Panc1 (cell line): ENCODE measurements around the gene PBRM1. TPM values are rescaled to one million over a fixed set of nuclear protein-coding genes. Genes with fewer than 3 reads are reported as not detected.

Experiments
- ATAC-seq: fragments of 200-7000 bp; cut with Tn5 transposase; 2 replicates; pipeline ENCODE4 v1.9.1; 2020; ENCODE audit warnings: mild to moderate bottlenecking, moderate library complexity
- BruUV-seq: library from RNA; stranded (reverse); fragments of 400-500 nt; replicated peaks from 2 replicates; lab custom pipeline; 2021; lab: Mats Ljungman, UMichigan
- CTCF ChIA-PET: fragments of 300-600 bp; sonication (Branson Sonifier 250); formaldehyde crosslinking; loops from one replicate; lab custom pipeline; 2022; ENCODE audit warnings: antibody characterized with exemption; lab: Charles Lee
- POLR2A ChIA-PET: fragments of 300-600 bp; sonication (Branson Sonifier 250); formaldehyde crosslinking; loops from one replicate; lab custom pipeline; 2022; ENCODE audit warnings: antibody characterized with exemption; lab: Charles Lee
- DNase-seq: peaks from one replicate; pipeline ENCODE4 v3.0.0-alpha.2; 2010; ENCODE audit warnings: low read depth, low spot score
- H3K27ac ChIP-seq: 2 replicates; pipeline ENCODE4 v1.5.1; 2011; ENCODE audit warnings: mild to moderate bottlenecking, low read length, inconsistent platforms
- H3K27me3 ChIP-seq: fragments of 200-500 bp; sonication (Bioruptor generic); 2 replicates; pipeline ENCODE4 v1.6.0; 2014; ENCODE audit warnings: low read length, inconsistent platforms; ENCODE audit not compliant: control insufficient read depth, insufficient read depth
- H3K36me3 ChIP-seq: fragments of 200-500 bp; sonication (Bioruptor generic); 2 replicates; pipeline ENCODE4 v1.5.1; 2014; ENCODE audit warnings: inconsistent platforms, mild to moderate bottlenecking, low read length, moderate library complexity; ENCODE audit not compliant: control insufficient read depth, insufficient read depth
- H3K4me1 ChIP-seq: 2 replicates; pipeline ENCODE4 v1.5.1; 2011; ENCODE audit warnings: inconsistent platforms, mild to moderate bottlenecking, low read length, moderate library complexity; ENCODE audit not compliant: control insufficient read depth, insufficient read depth
- H3K4me3 ChIP-seq, 2 experiments: 2 replicates each; pipeline ENCODE4 v1.5.1; 2011 to 2012; ENCODE audit warnings: low read depth in 2 of 2, low read length in 2 of 2, mild to moderate bottlenecking in 2 of 2, inconsistent platforms in 1 of 2, moderate library complexity in 1 of 2
- H3K9me3 ChIP-seq: fragments of 200-500 bp; sonication (Bioruptor generic); 2 replicates; pipeline ENCODE4 v1.5.1; 2014; ENCODE audit warnings: low read depth, mild to moderate bottlenecking, inconsistent platforms, low read length, moderate library complexity; ENCODE audit not compliant: control insufficient read depth, insufficient read depth
- POLR2AphosphoS5 ChIP-seq: IDR thresholded peaks from 2 replicates; pipeline ENCODE4 v1.6.1; 2012; ENCODE audit warnings: mild to moderate bottlenecking, low read depth, low read length, moderate library complexity
- SIN3A ChIP-seq: IDR thresholded peaks from 2 replicates; pipeline ENCODE4 v1.6.1; 2012; ENCODE audit warnings: low read depth, mild to moderate bottlenecking, low read length, moderate library complexity, borderline replicate concordance; ENCODE audit not compliant: insufficient read depth
- TCF7L2 ChIP-seq: IDR thresholded peaks from 2 replicates; pipeline ENCODE4 v1.6.1; 2011; ENCODE audit warnings: mild to moderate bottlenecking, low read depth, low read length, inconsistent platforms
- in situ Hi-C: cut with HindIII; loops from 2 replicates; pipeline ENCODE4 v1.10.0; 2016; ENCODE audit warnings: low sequenced_read_pairs, low pct_unique_long_range_greater_than_20kb
- intact Hi-C: fragments of 100-400 bp; cut with micrococcal nuclease; formaldehyde crosslinking; loops from one replicate; pipeline ENCODE4 v1.10.0; 2022; ENCODE audit not compliant: unreplicated experiment
- total RNA-seq: library from RNA; stranded (reverse); gene quantifications from one replicate; pipeline ENCODE4 v1.2.1, GENCODE V29; 2021; ENCODE audit not compliant: unreplicated experiment
- TF ChIP-seq, protein P1 (sequence below): fragments of 450-650 bp; IDR thresholded peaks from 2 replicates; pipeline ENCODE4 v1.5.1; 2017; ENCODE audit warnings: mild to moderate bottlenecking
- TF ChIP-seq, protein P2 (sequence below), 2 experiments: IDR thresholded peaks; 2 replicates each; pipeline ENCODE4 v1.6.1; 2011 to 2012; ENCODE audit warnings: low read depth in 2 of 2, control low read depth in 1 of 2, low read length in 1 of 2, mild to moderate bottlenecking in 1 of 2, moderate library complexity in 1 of 2; ENCODE audit not compliant: insufficient read depth in 1 of 2

PBRM1 gene
- total RNA-seq, 1 experiment from 2014 or later, result 43.5 TPM

DNA sequence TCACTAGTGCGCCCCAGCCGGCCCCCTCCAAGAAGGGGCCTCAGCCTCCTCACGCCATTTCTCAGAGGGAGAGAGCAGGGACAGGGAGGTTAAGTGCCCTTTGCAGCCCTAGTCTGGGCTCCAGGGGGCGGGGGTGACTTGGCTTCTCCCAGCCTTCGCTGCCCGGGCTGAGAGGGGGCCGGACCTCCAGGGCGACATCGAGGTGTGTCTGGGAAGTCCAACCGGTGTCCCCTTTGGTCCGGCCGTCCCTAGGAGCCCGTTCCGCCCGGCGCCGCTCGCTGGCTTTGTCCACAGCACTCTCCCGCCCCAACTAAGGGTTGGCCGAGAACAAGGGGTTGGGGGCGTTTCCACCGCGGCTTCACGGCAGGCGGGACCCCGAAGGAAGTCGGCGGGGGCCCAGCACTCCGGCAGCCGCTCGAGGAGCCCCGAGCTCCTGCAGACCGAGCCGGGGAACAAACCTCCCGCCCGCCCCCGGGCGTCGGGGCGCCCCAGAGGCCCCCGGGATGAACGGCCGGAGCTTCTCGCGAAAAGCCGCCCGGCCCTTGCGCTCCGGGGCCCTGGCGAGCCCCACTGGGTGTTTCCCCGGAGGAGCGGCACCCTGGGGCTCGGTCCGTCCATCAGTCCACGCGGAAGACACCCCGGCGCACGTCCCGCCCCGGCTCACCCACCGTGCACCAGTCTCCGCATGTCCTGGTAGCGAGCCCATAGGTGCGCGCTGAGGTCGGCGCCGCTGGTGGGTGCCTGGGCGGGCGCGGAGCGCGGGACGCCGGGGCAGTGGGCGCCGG is 152.7 kb downstream of the PBRM1 start:
- ChIA-PET POLR2A (no interaction called here), CTCF (interaction anchor here (0.6 kb wide), 1 partner anchor 63 kb away, joined by 3 read pairs; no protein-coding TSS in a partner anchor)
- BruUV-seq, result no TSS peak
- peaks cover 21% of the 10 kb centered on the region for H3K4me1 ChIP-seq
- no peaks in the 10 kb centered on the region; the same call in 1 of the 2 replicates for H3K36me3 ChIP-seq
- H3K9me3 ChIP-seq, result no peaks in the 10 kb centered on the region
- H3K27ac ChIP-seq, result peak overlapping the region; percentile 61; the same call in 1 of the 2 replicates
- intact Hi-C loops, result no loop called here
- peak overlapping the region; percentile 55 to 63 for H3K4me3 ChIP-seq
- no peak for TF ChIP-seq POLR2AphosphoS5
- TF ChIP-seq, protein P1, sequence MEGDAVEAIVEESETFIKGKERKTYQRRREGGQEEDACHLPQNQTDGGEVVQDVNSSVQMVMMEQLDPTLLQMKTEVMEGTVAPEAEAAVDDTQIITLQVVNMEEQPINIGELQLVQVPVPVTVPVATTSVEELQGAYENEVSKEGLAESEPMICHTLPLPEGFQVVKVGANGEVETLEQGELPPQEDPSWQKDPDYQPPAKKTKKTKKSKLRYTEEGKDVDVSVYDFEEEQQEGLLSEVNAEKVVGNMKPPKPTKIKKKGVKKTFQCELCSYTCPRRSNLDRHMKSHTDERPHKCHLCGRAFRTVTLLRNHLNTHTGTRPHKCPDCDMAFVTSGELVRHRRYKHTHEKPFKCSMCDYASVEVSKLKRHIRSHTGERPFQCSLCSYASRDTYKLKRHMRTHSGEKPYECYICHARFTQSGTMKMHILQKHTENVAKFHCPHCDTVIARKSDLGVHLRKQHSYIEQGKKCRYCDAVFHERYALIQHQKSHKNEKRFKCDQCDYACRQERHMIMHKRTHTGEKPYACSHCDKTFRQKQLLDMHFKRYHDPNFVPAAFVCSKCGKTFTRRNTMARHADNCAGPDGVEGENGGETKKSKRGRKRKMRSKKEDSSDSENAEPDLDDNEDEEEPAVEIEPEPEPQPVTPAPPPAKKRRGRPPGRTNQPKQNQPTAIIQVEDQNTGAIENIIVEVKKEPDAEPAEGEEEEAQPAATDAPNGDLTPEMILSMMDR, result no peak
- TF ChIP-seq, protein P2, sequence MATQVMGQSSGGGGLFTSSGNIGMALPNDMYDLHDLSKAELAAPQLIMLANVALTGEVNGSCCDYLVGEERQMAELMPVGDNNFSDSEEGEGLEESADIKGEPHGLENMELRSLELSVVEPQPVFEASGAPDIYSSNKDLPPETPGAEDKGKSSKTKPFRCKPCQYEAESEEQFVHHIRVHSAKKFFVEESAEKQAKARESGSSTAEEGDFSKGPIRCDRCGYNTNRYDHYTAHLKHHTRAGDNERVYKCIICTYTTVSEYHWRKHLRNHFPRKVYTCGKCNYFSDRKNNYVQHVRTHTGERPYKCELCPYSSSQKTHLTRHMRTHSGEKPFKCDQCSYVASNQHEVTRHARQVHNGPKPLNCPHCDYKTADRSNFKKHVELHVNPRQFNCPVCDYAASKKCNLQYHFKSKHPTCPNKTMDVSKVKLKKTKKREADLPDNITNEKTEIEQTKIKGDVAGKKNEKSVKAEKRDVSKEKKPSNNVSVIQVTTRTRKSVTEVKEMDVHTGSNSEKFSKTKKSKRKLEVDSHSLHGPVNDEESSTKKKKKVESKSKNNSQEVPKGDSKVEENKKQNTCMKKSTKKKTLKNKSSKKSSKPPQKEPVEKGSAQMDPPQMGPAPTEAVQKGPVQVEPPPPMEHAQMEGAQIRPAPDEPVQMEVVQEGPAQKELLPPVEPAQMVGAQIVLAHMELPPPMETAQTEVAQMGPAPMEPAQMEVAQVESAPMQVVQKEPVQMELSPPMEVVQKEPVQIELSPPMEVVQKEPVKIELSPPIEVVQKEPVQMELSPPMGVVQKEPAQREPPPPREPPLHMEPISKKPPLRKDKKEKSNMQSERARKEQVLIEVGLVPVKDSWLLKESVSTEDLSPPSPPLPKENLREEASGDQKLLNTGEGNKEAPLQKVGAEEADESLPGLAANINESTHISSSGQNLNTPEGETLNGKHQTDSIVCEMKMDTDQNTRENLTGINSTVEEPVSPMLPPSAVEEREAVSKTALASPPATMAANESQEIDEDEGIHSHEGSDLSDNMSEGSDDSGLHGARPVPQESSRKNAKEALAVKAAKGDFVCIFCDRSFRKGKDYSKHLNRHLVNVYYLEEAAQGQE (IDR thresholded peaks at IDR 0.05; ENCODE audit: insufficient read depth in 1 of 2, low read depth in 2 of 2, low read length in 1 of 2), result no peak
- no peak for TF ChIP-seq TCF7L2
- no peak for TF ChIP-seq SIN3A
- 0 out of 2 replicates have a peak, but pooled peaks have one; percentile 2 for ATAC-seq
- in situ Hi-C loops, result no loop called here
- DNase-seq, result no peak
- H3K27me3 ChIP-seq, result no peaks in the 10 kb centered on the region

DNA sequence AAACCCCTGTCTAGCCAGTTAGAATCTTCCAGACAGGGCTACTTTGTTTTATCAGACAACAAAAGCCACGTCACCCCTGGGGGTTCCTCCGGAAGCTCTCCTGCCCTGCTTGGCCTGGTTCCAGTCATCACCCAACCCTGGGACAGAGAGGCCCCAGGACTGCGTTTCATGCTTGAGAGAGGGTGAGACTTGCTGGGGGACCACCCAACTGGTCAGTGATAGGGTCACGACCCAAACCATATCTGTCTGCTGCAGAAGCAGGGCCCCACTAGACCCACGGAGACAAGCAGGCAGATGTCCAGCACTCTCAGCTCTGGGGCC is 153.2 kb downstream of the PBRM1 start:
- POLR2A ChIA-PET, result no interaction called here
- TF ChIP-seq, protein P1, result no peak
- TF ChIP-seq TCF7L2, result no peak
- TF ChIP-seq SIN3A, result no peak
- TF ChIP-seq POLR2AphosphoS5, result no peak
- TF ChIP-seq, protein P2 (IDR thresholded peaks at IDR 0.05; ENCODE audit: insufficient read depth in 1 of 2, low read depth in 2 of 2, low read length in 1 of 2), result no peak
- no TSS peak for BruUV-seq

More for the DNA sequence above, 153.2 kb downstream of the PBRM1 start:
- DNase-seq, result no peak
- H3K4me1 ChIP-seq, result peaks cover 21% of the 10 kb centered on the region
- peak overlapping the region; percentile 55 to 63 for H3K4me3 ChIP-seq
- peak overlapping the region; percentile 61; the same call in 1 of the 2 replicates for H3K27ac ChIP-seq
- in situ Hi-C loops, result no loop called here
- H3K36me3 ChIP-seq, result no peaks in the 10 kb centered on the region; the same call in 1 of the 2 replicates
- CTCF ChIA-PET, result no interaction called here
- H3K27me3 ChIP-seq, result no peaks in the 10 kb centered on the region
- no peak for ATAC-seq
- no peaks in the 10 kb centered on the region for H3K9me3 ChIP-seq
- intact Hi-C loops, result no loop called here
